MM.1S (cell line): ENCODE measurements around the gene TOLLIP.
"Not testable (repeated sequence)": the region's sequence is repeated elsewhere in the genome, so short reads cannot be mapped to it uniquely, and the experiment has no call there.

Experiments used
- EZH2 ChIP-seq: fragments of 300-600 bp; sonication (generic); optimal IDR thresholded peaks from 2 replicates; pipeline ENCODE3; 2017; ENCODE audit warnings: low read depth, mild to moderate bottlenecking, antibody characterized with exemption, low read length, mixed read lengths
- EZH2phosphoT487 ChIP-seq: fragments of 300-600 bp; sonication (generic); IDR thresholded peaks from 2 replicates; pipeline ENCODE4 v1.6.1; 2018; ENCODE audit warnings: antibody characterized with exemption, low read length
- TF ChIP-seq, protein P1 (sequence below): fragments of 300-600 bp; sonication (generic); IDR thresholded peaks from 2 replicates; pipeline ENCODE4 v1.5.1; 2016; ENCODE audit warnings: antibody characterized with exemption, low read length, mixed read lengths

GRCh38 chr11:1358931-1359330 is 49.5 kb upstream of the TOLLIP start:
- TF ChIP-seq, protein P1, sequence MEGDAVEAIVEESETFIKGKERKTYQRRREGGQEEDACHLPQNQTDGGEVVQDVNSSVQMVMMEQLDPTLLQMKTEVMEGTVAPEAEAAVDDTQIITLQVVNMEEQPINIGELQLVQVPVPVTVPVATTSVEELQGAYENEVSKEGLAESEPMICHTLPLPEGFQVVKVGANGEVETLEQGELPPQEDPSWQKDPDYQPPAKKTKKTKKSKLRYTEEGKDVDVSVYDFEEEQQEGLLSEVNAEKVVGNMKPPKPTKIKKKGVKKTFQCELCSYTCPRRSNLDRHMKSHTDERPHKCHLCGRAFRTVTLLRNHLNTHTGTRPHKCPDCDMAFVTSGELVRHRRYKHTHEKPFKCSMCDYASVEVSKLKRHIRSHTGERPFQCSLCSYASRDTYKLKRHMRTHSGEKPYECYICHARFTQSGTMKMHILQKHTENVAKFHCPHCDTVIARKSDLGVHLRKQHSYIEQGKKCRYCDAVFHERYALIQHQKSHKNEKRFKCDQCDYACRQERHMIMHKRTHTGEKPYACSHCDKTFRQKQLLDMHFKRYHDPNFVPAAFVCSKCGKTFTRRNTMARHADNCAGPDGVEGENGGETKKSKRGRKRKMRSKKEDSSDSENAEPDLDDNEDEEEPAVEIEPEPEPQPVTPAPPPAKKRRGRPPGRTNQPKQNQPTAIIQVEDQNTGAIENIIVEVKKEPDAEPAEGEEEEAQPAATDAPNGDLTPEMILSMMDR: not testable (repeated sequence)
- TF ChIP-seq EZH2phosphoT487, EZH2: not testable (repeated sequence)
